Stimulated activated CD8-positive, alpha-beta memory T cell treated with anti-CD3 and anti-CD28 coated beads, Interleukin-12 subunit alpha, Interleukin-12 subunit beta, amount 100 ng/mL, for 24 hours (primary cell): ENCODE results near the gene FAT3.

Experiments used
- DNase-seq: peaks from one replicate; pipeline ENCODE4 v3.0.0-alpha.2; 2020; ENCODE audit errors: extremely low read depth

FAT3 gene

GRCh38 chr11:92227959-92228935 is 3.6 kb downstream of the FAT3 start:
- no peak for DNase-seq

- DNase-seq = no peak
Observed at GRCh38 chr11:92236856-92237255, 12.2 kb downstream of the FAT3 start.

GRCh38 chr11:92240916-92241315 is 16.3 kb downstream of the FAT3 start:
- no peak for DNase-seq

GRCh38 chr11:92245700-92246271 is 21.2 kb downstream of the FAT3 start:
- DNase-seq = no peak

GRCh38 chr11:92246630-92247029 is 22.0 kb downstream of the FAT3 start:
- DNase-seq = no peak

GRCh38 chr11:92249156-92249753 is 24.6 kb downstream of the FAT3 start:
- DNase-seq = no peak

GRCh38 chr11:92251980-92252379 is 27.4 kb downstream of the FAT3 start:
- DNase-seq = no peak

GRCh38 chr11:92253421-92253820 is 28.8 kb downstream of the FAT3 start:
- DNase-seq = no peak

- DNase-seq = no peak
Observed at GRCh38 chr11:92253945-92254344, 29.3 kb downstream of the FAT3 start.

GRCh38 chr11:92257536-92257935 is 32.9 kb downstream of the FAT3 start:
- DNase-seq = no peak

GRCh38 chr11:92259861-92260260 is 35.2 kb downstream of the FAT3 start:
- DNase-seq = no peak

- no peak for DNase-seq
Observed at GRCh38 chr11:92264350-92264749, 39.7 kb downstream of the FAT3 start.

- no peak for DNase-seq
Observed at GRCh38 chr11:92266806-92267205, 42.2 kb downstream of the FAT3 start.

- no peak for DNase-seq
Observed at GRCh38 chr11:92267278-92267677, 42.7 kb downstream of the FAT3 start.

GRCh38 chr11:92267968-92268367 is 43.4 kb downstream of the FAT3 start:
- no peak for DNase-seq

- DNase-seq = no peak
Observed at GRCh38 chr11:92268546-92268945, 43.9 kb downstream of the FAT3 start.

GRCh38 chr11:92269021-92269420 is 44.4 kb downstream of the FAT3 start:
- no peak for DNase-seq

- DNase-seq = no peak
Observed at GRCh38 chr11:92269841-92270240, 45.2 kb downstream of the FAT3 start.

GRCh38 chr11:92272651-92273050 is 48.0 kb downstream of the FAT3 start:
- no peak for DNase-seq
